ENCODE data around the gene EIF4EBP2.

Gene EIF4EBP2

GRCh38 chr10:70459774-70460490 lies 56.0 kb downstream of the EIF4EBP2 start:
- Histone ChIP-seq H2AK5ac (ENCODE audit: low read depth, low read length) (no peak overlapping the region), H3K4me3 (ENCODE audit: low read length in 2 of 2) (no peak overlapping the region), H3K14ac (ENCODE audit: low read length) (peak overlapping the region; percentile 72), H2BK15ac (ENCODE audit: low read length) (peak overlapping the region; percentile 19), H3K4me2 (ENCODE audit: insufficient read depth, low read length, poor library complexity, severe bottlenecking) (no peak overlapping the region), H3K23ac (ENCODE audit: low read depth, low read length, poor library complexity) (peak overlapping the region; percentile 32), H2BK5ac (ENCODE audit: low read length) (no peak overlapping the region), H3K9ac (ENCODE audit: low read depth, low read length, poor library complexity) (peak overlapping the region; percentile 24), H4K8ac (ENCODE audit: low read depth, low read length) (no peak overlapping the region), H2AFZ (ENCODE audit: low read length) (peak overlapping the region; percentile 95), H2BK120ac (ENCODE audit: low read depth, low read length) (no peak overlapping the region), H3K79me1 (ENCODE audit: low read depth, low read length) (no peaks in the 10 kb centered on the region), H3K27me3 (ENCODE audit: control insufficient read depth in 3 of 3, insufficient read depth in 3 of 3, low read depth in 1 of 3, low read length in 3 of 3) (peaks cover 12 to 55% (median 53%) of the 10 kb centered on the region in 3 experiments), H3K9me3 (replicated peaks in 1 of 2; ENCODE audit: control insufficient read depth in 2 of 2, insufficient read depth in 1 of 2, low read depth in 1 of 2, low read length in 2 of 2) (peaks cover 0 to 4% of the 10 kb centered on the region in 2 donors), H3K4me1 (ENCODE audit: control insufficient read depth in 2 of 2, insufficient read depth in 1 of 2, low read depth in 1 of 2, low read length in 2 of 2) (peaks cover 7 to 17% of the 10 kb centered on the region in 2 donors), H3K36me3 (replicated peaks in 1 of 2; ENCODE audit: control insufficient read depth in 2 of 2, insufficient read depth in 2 of 2, low read length in 2 of 2) (no peaks in the 10 kb centered on the region), H4K91ac (ENCODE audit: low read depth, low read length, poor library complexity) (no peak overlapping the region), H3K27ac (replicated peaks; ENCODE audit: low read length) (no peak overlapping the region), H2BK12ac (ENCODE audit: low read length) (peak overlapping the region; percentile 0), H3K4ac (ENCODE audit: low read length) (no peak overlapping the region), H3K18ac (ENCODE audit: low read length) (peak overlapping the region; percentile 52)
- DNase-seq (ENCODE audit: low spot score): no peak
- WGBS, 2 donors (ENCODE audit: extremely low coverage in 2 of 2, insufficient read length in 2 of 2, insufficient replicate concordance in 1 of 2): no CpG with 5 or more reads among the region's 29 CpGs

GRCh38 chr10:70461397-70462348 lies 57.7 kb downstream of the EIF4EBP2 start:
- no peak overlapping the region for H2BK120ac ChIP-seq (ENCODE audit: low read depth, low read length)
- H2BK5ac ChIP-seq (ENCODE audit: low read length): no peak overlapping the region
- H2BK15ac ChIP-seq (ENCODE audit: low read length): no peak overlapping the region
- peak; percentile 47 for DNase-seq (ENCODE audit: low spot score)
- H3K4me1 ChIP-seq (ENCODE audit: control insufficient read depth in 2 of 2, insufficient read depth in 1 of 2, low read depth in 1 of 2, low read length in 2 of 2): peaks cover 7 to 17% of the 10 kb centered on the region in 2 donors
- peaks cover 7 to 41% (median 36%) of the 10 kb centered on the region in 3 experiments for H3K27me3 ChIP-seq (ENCODE audit: control insufficient read depth in 3 of 3, insufficient read depth in 3 of 3, low read depth in 1 of 3, low read length in 3 of 3)
- H3K36me3 ChIP-seq (replicated peaks in 1 of 2; ENCODE audit: control insufficient read depth in 2 of 2, insufficient read depth in 2 of 2, low read length in 2 of 2): no peaks in the 10 kb centered on the region
- peaks cover 0 to 2% of the 10 kb centered on the region in 2 donors for H3K9me3 ChIP-seq (replicated peaks in 1 of 2; ENCODE audit: control insufficient read depth in 2 of 2, insufficient read depth in 1 of 2, low read depth in 1 of 2, low read length in 2 of 2)
- no peaks in the 10 kb centered on the region for H3K79me1 ChIP-seq (ENCODE audit: low read depth, low read length)
- no peak overlapping the region for H3K27ac ChIP-seq (replicated peaks; ENCODE audit: low read length)
- no peak overlapping the region for H3K4me3 ChIP-seq (ENCODE audit: low read length in 2 of 2)
- H2BK12ac ChIP-seq (ENCODE audit: low read length): no peak overlapping the region
- no peak overlapping the region for H2AK5ac ChIP-seq (ENCODE audit: low read depth, low read length)
- H3K4me2 ChIP-seq (ENCODE audit: insufficient read depth, low read length, poor library complexity, severe bottlenecking): no peak overlapping the region
- H4K91ac ChIP-seq (ENCODE audit: low read depth, low read length, poor library complexity): no peak overlapping the region
- no peak overlapping the region for H3K14ac ChIP-seq (ENCODE audit: low read length)
- no peak overlapping the region for H3K23ac ChIP-seq (ENCODE audit: low read depth, low read length, poor library complexity)
- no peak overlapping the region for H2AFZ ChIP-seq (ENCODE audit: low read length)
- no peak overlapping the region for H3K18ac ChIP-seq (ENCODE audit: low read length)
- H3K9ac ChIP-seq (ENCODE audit: low read depth, low read length, poor library complexity): no peak overlapping the region
- no peak overlapping the region for H3K4ac ChIP-seq (ENCODE audit: low read length)
- H4K8ac ChIP-seq (ENCODE audit: low read depth, low read length): no peak overlapping the region
- WGBS, 2 donors (ENCODE audit: extremely low coverage in 2 of 2, insufficient read length in 2 of 2, insufficient replicate concordance in 1 of 2): no CpG with 5 or more reads among the region's 13 CpGs

- H2BK120ac ChIP-seq (ENCODE audit: low read depth, low read length): no peak overlapping the region
- peak overlapping the region; percentile 82 for H3K18ac ChIP-seq (ENCODE audit: low read length)
- H3K79me1 ChIP-seq (ENCODE audit: low read depth, low read length): no peaks in the 10 kb centered on the region
- H4K91ac ChIP-seq (ENCODE audit: low read depth, low read length, poor library complexity): no peak overlapping the region
- WGBS, 2 donors (ENCODE audit: extremely low coverage in 2 of 2, insufficient read length in 2 of 2, insufficient replicate concordance in 1 of 2): no CpG with 5 or more reads among the region's 4 CpGs
- H2BK5ac ChIP-seq (ENCODE audit: low read length): no peak overlapping the region
- H4K8ac ChIP-seq (ENCODE audit: low read depth, low read length): no peak overlapping the region
- peaks cover 0 to 2% of the 10 kb centered on the region in 2 donors for H3K9me3 ChIP-seq (replicated peaks in 1 of 2; ENCODE audit: control insufficient read depth in 2 of 2, insufficient read depth in 1 of 2, low read depth in 1 of 2, low read length in 2 of 2)
- H2BK12ac ChIP-seq (ENCODE audit: low read length): peak overlapping the region; percentile 77
- H3K4me2 ChIP-seq (ENCODE audit: insufficient read depth, low read length, poor library complexity, severe bottlenecking): no peak overlapping the region
- no peak overlapping the region for H3K27ac ChIP-seq (replicated peaks; ENCODE audit: low read length)
- peaks cover 7 to 17% of the 10 kb centered on the region in 2 donors for H3K4me1 ChIP-seq (ENCODE audit: control insufficient read depth in 2 of 2, insufficient read depth in 1 of 2, low read depth in 1 of 2, low read length in 2 of 2)
- H3K27me3 ChIP-seq (ENCODE audit: control insufficient read depth in 3 of 3, insufficient read depth in 3 of 3, low read depth in 1 of 3, low read length in 3 of 3): peaks cover 7 to 35% (median 29%) of the 10 kb centered on the region in 3 experiments
- H3K4me3 ChIP-seq (ENCODE audit: low read length in 2 of 2): no peak overlapping the region
- H3K36me3 ChIP-seq (replicated peaks in 1 of 2; ENCODE audit: control insufficient read depth in 2 of 2, insufficient read depth in 2 of 2, low read length in 2 of 2): no peaks in the 10 kb centered on the region
- no peak overlapping the region for H3K14ac ChIP-seq (ENCODE audit: low read length)
- H2AFZ ChIP-seq (ENCODE audit: low read length): no peak overlapping the region
- no peak overlapping the region for H3K4ac ChIP-seq (ENCODE audit: low read length)
- H3K23ac ChIP-seq (ENCODE audit: low read depth, low read length, poor library complexity): no peak overlapping the region
- H3K9ac ChIP-seq (ENCODE audit: low read depth, low read length, poor library complexity): peak overlapping the region; percentile 74
- H2BK15ac ChIP-seq (ENCODE audit: low read length): no peak overlapping the region
- DNase-seq (ENCODE audit: low spot score): no peak
- H2AK5ac ChIP-seq (ENCODE audit: low read depth, low read length): peak overlapping the region; percentile 42
Measured at GRCh38 chr10:70462349-70462984, 58.5 kb downstream of the EIF4EBP2 start.
